PC-3 (cell line): ENCODE measurements around the gene MELTF.

Experiments
- EZH2 ChIP-seq: fragments of 300-600 bp; sonication (generic); IDR thresholded peaks from one replicate; pipeline ENCODE4 v1.6.1; 2017; ENCODE audit warnings: antibody characterized with exemption, mild to moderate bottlenecking, low read length; ENCODE audit not compliant: unreplicated experiment
- EZH2phosphoT487 ChIP-seq: fragments of 300-600 bp; sonication (generic); IDR thresholded peaks from 2 replicates; pipeline ENCODE4 v1.6.1; 2018; ENCODE audit warnings: mild to moderate bottlenecking, antibody characterized with exemption, low read length, borderline replicate concordance
- TF ChIP-seq, protein P1 (sequence below): fragments of 300-600 bp; sonication (generic); conservative IDR thresholded peaks from 2 replicates; pipeline ENCODE4 v1.5.1; 2017; ENCODE audit warnings: antibody characterized with exemption, low read depth, mild to moderate bottlenecking, low read length

DNA sequence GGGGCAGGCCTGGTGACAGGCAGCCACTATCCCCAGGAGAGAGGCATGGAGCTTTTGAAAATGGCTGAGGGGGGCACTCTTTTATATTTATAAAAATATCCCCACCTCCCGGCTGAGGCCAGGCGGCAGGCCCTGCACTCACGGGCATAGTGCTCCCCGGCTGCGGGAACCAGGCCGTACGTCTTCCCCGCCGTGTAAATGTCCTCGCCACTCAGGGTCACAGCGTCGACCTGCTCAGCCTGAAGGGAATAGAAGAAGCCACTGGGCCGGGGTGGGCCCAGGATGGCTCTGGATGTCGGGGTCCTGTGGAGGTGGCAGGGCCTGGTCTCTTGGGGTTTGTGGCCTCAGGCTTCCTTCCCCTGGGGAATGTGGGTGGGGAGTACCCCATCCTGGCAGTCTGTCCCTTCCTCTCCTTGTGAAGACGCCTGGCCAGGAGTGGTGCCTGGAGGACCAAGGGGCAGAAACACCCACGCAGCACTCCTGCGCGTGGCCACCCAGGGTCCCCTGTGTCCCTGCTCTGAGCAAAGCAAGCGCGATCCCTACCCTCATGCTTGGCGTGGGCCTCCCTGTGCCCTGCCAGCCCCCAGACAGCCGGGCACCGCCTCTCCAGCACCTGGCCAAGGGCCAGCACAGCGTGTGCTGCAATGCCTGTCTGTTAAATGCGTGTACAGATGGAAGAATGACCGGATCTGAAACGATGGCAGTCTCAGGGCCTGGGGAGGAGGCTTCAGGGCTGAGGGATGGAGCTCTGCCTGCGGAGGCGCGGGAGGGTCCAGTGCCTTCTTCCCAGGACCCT lies 18.9 kb downstream of the MELTF start:
- no peak for TF ChIP-seq EZH2
- TF ChIP-seq, protein P1, sequence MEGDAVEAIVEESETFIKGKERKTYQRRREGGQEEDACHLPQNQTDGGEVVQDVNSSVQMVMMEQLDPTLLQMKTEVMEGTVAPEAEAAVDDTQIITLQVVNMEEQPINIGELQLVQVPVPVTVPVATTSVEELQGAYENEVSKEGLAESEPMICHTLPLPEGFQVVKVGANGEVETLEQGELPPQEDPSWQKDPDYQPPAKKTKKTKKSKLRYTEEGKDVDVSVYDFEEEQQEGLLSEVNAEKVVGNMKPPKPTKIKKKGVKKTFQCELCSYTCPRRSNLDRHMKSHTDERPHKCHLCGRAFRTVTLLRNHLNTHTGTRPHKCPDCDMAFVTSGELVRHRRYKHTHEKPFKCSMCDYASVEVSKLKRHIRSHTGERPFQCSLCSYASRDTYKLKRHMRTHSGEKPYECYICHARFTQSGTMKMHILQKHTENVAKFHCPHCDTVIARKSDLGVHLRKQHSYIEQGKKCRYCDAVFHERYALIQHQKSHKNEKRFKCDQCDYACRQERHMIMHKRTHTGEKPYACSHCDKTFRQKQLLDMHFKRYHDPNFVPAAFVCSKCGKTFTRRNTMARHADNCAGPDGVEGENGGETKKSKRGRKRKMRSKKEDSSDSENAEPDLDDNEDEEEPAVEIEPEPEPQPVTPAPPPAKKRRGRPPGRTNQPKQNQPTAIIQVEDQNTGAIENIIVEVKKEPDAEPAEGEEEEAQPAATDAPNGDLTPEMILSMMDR = no peak
- no peak for TF ChIP-seq EZH2phosphoT487
